GM19463 (cell line): ENCODE results near the gene KIF5B.
"Not testable (repeated sequence)": the region's sequence is repeated elsewhere in the genome, so short reads cannot be mapped to it uniquely, and the experiment has no call there.

Experiments
- ATAC-seq: cut with Tn5 transposase; IDR thresholded peaks from one replicate; pipeline ENCODE4 v1.9.1; 2021; ENCODE audit warnings: mild to moderate bottlenecking, moderate library complexity; ENCODE audit not compliant: unreplicated experiment

Gene KIF5B

DNA sequence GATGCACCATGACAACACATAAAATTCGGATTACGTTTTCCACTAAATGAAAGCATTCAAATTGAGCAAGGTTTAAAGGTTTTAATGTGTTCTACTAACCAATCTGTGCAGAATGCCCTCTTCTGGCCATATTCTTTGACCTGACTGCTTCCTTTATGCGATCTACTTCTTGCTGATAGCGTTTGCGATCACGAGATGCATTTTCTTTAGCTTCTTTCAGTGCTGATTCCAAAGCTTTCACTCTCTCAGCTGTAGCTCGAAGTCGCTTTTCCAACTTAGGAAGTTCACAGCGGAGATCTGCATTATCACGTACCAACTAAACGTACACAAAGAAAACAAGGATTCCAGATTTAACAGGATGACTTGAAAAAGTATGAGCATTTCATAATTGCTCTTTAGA lies 39.2 kb downstream of the KIF5B start:
- ATAC-seq = no peak

DNA sequence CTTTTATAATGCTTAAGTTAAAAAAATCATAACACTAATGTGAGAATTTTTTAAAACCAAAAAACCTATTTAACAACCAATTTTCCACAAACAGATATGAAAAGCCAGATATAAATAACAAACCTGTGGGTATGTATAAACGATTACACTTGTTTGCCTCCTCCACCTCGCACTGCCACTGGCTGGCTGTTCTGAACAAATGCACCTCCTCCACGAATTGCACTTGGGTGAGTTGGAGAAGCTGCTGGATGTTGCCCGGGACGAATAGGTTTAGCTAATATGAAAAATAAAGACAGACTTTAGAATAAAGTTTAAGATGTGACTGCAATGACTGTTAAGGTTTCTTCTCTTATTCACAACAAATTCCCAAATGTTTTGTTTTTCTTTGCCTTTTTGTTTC lies 40.8 kb downstream of the KIF5B start:
- ATAC-seq = no peak

DNA sequence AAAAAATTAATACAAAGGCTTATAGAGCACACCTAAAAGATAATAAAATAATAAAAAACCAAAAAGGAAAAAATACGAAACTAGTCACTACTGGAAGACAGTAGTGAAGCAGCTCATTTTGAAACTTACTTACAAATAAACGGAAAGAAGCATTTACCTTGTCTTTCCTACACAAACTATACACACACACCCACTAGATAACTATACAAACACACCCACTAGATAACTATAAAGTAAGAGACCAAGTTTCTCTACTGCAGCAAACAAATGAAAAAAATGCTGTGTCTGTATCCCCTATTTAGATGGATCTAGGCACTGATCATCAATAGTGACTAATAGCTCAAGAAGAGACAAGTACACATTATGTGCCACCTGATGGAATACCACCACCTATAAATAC lies 49.2 kb downstream of the KIF5B start:
- ATAC-seq = no peak

DNA sequence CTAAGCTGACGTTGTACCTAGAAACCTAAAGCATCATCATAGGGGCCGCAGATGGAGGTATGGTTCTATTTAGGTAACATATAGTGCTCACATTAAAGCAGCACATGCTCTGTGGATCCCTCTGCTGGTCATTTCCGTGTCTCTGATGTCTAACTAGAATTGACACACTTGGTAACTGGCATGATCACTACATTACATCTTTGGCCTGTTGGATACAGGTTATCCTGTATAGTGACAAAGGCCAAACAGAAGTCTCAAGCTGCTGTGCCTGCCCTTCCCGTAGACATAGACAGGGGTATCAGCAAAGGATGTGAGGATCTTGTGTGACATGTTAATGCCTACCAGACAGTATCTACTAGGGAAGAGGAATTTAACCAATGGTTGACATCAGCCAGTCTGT lies 51.2 kb downstream of the KIF5B start:
- no peak for ATAC-seq

DNA sequence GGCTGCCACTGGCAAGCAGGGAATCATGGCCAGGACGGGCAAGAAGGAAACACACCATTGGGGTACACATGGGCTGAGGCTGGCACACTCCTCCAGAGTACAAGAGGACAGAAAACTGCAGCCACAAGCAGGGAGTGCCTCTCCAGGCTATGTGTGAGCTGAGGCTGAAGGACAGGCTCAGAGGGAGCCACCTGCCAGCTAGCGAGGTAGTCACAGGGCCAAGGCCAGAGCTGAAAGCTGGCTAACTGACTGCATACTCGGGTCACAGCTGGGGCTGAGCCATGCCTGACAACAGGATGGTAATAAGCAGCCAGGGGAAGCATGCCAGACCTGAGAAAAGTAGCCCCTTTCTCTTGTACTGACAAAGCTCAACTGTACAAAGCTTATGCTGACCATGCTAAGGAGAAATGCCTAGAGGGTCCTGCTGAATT lies 52.0 kb downstream of the KIF5B start:
- ATAC-seq = no peak

DNA sequence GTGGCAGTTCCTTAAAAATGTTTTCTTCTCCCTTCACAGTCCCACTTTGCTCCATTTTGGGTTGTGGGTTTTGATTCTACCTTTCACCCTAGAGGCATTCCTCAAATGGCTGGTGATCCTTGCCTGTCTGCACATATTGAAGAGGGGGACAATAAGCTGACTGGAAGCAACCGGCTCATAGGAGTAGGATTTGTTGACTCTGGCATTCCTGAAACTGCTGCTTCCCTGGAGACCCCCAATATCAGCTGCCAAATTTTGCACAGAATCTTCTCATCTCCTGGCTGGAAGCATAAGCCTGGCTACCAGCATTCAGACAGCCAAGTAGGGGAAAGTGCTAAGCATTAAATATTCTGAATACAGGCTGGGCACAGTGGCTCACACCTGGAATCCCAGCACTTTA lies 53.7 kb downstream of the KIF5B start:
- no peak for ATAC-seq

DNA sequence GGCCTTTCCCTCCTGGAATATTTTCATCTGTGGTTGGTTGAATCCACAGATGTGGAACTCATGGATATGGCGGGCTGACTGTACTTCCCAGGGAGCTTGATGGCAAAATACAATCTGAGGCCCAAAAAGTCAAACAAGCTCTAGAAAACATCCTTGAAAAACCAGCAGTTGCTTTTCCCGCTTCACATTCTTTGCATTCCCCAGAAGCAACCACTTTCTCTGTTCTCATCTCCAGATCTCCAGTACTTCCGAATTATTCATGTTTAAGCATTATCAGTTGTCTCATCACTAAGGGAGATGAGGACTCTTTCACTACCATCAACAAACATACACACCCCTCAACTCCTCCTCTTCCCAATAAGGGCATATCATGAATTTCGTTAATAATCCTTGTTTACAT lies 55.3 kb downstream of the KIF5B start:
- ATAC-seq = no peak

DNA sequence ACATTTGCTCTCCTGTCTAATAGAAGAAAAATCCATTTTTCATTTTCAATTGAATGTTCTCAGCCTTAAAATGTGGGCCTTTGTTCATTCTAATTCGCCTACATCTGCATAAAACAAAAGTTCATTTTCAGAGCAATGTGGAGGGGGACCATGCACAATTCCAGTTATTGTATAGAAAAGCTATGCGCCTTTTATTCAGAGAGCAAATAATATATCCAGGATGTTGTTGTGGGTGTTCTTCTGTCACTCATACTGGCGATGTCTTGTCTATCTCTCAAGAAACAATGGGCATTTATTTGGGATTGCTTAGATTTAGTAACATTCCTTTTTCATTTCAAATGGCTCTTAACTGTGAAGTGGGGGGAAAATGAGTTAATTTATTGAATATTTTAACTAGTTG lies 56.4 kb downstream of the KIF5B start:
- no peak for ATAC-seq

DNA sequence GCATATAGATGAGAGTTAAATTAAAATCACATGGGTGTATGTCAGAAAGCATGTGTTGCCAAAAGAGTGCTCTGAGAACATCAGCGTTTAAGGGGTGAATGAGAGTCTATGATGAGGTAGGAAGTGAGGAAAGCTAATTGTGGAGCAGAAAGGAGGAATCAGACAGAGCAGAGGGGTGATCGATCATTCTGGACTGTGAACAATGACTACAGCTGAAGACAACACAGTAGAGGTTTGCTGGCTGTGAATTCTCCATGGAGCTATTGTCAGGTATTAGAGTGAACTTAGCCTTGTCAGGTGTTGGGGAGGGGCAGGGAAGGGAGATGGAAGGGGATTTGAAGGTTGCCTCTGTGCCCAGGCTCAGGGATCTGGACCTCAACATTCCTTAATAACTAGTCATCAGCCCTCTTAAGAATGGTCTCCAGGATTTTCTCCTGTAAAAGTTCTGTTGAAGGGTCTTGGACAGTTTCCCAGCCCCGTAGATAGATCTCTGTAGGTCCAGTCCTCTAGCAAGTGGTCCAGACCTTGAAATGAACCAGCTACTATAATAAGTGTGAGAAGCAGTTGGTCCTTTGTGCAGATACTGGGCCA lies 57.1 kb downstream of the KIF5B start:
- no peak for ATAC-seq

DNA sequence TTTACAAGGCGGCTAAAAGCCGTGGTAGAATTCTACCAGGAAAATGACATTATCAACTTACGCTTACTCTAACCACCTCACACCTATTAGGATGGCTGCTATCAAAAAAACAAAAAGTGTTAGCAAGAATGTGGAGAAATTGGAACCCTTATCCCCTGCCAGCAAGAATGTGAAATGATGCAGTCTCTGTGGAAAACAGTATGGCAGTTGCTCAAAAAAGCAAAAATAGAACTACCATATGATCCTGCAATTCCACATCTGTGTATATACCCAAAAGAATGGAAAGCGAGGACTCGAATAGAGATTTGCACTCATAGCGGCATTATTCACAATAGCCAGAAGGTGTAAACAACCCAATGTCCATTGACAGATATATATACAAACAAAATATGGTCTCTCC lies 61.3 kb downstream of the KIF5B start:
- ATAC-seq = no peak

DNA sequence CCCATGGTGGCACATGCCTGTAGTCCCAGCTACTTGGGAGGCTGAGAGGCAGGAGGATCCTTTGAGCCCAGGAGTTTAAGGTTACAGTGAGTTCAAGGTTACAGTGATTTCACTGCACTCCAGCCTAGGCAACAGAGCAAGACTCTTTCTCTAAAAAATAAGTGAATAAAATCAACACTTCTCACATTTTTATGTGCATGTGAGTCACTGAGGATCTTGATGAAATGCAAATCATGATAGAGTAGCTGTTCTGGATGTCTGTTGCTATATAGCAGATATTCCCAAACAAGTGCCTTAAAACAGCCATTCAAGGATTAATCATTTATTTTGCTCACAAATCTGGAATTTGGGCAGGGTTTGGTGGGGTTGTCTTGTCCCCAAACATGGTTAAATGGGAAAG lies 65.3 kb downstream of the KIF5B start:
- no peak for ATAC-seq

DNA sequence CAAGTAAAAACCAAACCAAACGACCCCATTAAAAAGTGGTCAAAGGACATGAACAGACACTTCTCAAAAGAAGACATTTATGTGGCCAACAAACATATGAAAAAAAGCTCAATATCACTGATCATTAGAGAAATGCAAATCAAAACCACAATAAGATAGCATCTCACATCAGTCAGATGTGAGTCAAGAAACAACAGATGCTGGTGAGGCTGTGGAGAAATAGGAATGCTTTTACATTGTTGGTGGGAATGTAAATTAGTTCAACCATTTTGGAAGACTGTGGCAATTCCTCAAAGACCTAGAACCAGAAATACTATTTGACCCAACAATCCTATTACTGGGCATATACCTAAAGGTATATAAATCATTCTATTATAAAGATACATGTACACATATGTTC lies 68.4 kb downstream of the KIF5B start:
- ATAC-seq = not testable (repeated sequence)

DNA sequence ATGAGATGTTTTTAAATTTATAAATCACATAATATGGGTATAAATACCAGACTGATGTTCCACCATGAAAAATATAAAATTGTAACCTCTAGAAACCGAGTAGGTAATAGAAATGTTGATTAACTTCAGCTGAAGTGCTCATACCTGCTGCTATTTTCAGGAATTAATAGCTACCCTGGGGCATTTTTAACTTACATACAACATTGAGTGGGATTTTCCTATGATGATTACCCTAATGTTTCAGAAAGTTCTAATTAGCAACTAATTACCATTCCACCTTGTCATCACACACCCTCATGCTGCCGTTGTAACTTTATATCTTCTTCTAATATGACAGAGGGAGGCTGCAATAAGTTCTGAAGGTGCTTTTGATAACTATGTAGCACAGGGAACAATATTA lies 74.1 kb downstream of the KIF5B start:
- ATAC-seq = no peak

DNA sequence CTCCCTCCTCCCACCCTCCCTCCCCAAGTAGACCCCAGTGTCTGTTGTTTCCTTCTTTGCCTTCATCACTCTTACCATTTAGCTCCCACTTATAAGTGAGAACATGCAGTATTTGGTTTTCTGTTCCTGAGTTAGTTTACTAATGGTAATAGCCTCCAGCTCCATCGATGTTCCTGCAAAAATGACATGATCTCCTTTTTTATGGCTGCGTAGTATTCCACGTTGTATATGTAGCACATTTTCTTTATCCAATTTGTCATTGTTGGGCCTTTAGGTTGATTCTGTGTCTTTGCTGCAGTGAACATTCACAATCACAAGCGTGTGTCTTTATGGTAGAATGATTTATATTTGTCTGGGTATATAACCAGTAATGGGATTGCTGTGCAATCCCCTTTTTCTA lies 75.8 kb downstream of the KIF5B start:
- no peak for ATAC-seq

DNA sequence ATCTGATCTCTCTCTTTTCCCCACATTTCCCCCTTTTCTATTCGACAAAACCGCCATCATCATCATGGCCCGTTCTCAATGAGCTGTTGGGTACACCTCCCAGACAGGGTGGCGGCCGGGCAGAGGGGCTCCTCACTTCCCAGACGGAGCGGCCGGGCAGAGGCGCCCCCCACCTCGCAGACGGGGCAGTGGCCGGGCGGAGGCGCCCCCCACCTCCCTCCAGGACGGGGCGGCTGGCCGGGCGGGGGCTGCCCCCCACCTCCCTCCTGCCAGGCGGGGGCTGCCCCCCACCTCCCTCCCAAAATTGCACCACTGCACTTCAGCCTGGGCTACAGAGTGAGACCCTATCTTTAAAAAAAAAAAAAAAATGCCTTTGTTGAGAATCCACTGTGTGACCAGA lies 77.2 kb downstream of the KIF5B start:
- not testable (repeated sequence) for ATAC-seq

DNA sequence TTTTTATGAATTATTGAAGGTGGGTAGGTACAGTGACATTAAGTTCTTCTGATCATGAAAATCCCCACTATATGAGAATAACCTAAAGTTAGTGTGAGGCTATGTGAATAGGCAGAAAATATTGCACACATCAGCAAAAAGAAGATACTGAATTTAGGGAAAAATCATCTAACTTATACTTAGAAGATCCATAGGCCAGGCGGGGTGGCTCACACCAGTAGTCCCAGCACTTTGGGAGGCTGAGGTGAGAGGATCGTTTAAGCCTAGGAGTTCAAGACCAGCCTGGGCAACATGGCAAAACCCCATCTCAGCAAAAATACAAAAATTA lies 78.1 kb downstream of the KIF5B start:
- no peak for ATAC-seq

DNA sequence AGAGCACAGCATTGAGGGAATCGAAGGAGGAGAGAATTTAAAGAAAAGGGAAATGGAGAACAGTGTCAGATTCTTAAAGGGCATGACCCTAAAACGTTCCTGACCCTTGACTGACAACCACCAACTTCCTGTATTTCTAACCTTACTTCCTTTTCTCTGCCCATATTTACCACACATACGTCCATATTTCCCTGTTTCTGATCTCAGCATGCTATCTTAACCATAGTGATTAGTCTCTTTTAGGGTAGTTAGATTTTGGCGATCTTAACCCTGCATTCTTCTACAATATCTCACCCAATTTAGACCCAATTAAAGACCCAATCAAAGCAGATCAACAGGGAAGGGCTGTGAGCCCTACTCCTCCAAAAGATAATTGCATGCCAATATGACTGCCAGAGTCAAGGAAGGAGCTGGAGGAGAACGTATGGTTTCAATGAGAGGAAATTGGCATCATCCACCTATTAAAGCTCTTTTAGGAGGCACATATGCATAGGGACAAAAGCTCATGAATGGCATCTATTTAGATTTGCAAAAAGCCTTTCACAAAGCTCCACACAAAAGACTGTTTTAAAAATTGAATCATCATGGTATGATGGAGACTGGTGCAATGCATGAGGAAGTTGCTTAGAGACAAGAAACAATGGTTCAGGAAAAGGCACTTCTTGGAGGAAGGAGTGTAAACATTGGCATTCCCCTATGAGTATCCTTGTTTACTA lies 78.6 kb downstream of the KIF5B start:
- no peak for ATAC-seq

DNA sequence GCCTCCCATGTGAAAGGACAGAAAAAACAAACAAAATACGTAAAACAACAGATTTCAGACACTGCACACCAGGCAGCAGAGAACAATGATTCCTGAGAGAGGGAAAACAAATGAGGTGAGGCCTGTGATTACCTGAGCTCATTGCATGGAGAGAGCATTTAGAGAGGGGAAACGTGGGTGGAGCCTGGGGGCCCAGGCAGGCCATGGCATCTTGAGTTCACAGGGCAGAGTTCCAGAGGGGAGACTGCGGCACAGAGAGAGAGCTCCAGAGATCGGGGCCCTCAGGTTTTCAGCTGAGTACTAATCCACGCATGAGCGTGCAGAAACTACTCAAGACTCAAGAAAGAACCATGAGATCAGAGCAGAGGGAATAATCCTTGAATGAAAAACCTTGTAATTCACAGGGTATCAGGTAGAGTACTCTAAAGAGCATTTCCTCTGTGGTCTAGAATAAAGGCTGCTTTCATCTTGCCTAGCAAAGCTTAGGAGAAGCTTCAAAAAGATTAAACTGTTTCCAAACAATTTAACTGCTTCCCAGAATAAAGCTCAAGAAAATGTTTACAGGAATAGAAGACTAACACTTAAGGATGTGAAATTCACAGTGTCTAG lies 81.0 kb downstream of the KIF5B start:
- ATAC-seq = no peak

DNA sequence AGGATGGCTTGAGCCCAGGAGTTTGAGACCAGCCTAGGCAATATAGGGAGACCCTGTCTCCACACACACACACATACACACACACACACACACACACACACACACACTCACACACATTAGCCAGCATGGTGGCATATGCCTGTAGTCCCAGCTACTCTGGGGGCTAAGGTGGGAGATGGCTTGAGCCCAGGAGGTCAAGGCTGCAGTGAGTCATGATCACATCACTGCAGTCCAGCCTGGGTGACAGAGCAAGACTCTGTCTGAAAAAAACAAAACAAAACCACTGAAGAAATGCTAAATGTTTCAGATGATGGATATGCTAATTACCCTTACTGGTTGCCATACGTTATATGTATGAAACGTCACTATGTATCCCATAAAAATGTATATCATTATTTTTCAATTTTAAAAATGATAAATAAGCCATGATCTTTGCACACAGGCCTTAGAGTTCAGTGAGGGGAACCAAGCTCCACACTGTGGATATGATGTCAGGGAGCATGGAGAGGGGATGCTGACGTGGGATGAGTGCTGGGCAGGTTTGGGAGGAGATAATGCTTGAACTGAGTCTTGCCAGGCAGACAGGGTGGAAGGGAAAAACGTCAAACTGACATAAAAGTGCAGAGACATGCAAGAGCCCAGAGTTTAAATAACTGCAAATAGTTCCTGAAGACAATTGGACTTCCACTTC lies 81.6 kb downstream of the KIF5B start:
- ATAC-seq = no peak

DNA sequence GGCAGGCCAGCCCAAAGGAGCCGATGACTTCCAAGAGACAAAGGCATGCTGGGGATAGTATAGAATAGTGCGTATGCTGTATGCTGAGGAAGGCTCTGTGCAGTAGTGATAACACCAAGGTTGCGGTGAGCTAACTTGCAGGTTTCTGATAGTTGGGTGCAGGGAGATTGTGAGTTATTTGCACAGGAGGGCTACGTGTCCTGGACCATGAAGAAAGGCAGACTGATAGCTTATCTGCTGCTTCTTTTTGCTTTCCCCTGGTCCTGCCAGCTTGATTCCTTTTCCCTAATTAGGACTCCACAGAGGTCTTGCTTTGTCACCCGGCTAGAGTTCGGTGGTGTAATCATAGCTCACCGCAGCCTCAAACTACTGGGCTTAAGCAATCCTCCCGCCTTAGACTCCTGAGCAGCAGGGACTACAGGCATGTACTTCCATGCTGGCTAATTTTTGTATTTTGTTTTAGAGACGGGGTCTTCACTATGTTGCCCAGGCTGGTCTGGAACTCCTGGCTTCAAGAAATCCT lies 83.6 kb downstream of the KIF5B start:
- no peak for ATAC-seq

DNA sequence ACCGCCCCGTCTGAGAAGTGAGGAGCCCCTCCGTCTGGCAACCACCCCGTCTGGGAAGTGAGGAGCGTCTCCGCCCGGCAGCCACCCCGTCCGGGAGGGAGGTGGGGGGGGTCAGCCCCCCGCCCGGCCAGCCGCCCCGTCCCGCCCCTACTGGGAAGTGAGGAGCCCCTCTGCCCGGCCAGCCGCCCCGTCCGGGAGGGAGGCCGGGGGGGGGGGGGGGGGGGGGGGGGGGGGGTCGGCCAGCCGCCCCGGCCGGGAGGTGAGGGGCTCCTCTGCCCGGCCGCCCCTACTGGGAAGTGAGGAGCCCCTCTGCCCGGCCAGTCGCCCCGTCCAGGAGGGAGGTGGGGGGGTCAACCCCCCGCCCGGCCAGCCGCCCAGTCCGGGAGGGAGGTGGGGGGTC lies 86.4 kb downstream of the KIF5B start:
- ATAC-seq = not testable (repeated sequence)

DNA sequence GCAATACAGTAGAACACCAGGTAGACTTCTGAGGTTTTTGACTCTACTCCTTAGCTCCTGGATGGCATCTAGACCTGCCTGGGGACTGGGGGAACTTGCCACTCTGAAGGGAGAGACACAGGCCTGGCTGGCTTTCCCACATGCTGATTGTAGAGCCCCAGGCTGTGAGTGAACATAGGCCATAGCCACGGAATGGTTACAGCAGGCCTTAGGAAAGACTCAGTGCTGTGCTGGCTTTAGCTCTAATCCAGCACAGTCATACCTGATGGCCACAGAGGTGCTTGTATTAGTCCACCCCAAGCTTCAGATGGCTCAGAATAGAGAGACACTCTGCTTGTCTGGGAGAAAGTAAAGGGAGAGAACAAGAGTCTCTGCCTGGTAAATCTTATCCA lies 92.6 kb downstream of the KIF5B start:
- no peak for ATAC-seq
